Activated effector memory CD4-positive, alpha-beta T cell treated with Interleukin-2 at 50 U/mL for 16 hours (primary cell): ENCODE measurements around the gene RTTN.
A peak's percentile ranks its signal among the peaks of the same experiment; 100 is the strongest.
"Not testable (repeated sequence)": the region's sequence is repeated elsewhere in the genome, so short reads cannot be mapped to it uniquely, and the experiment has no call there.

Source experiments
- DNase-seq: peaks from one replicate; pipeline ENCODE4 v3.0.0-alpha.2; 2020

Gene RTTN, protein sequence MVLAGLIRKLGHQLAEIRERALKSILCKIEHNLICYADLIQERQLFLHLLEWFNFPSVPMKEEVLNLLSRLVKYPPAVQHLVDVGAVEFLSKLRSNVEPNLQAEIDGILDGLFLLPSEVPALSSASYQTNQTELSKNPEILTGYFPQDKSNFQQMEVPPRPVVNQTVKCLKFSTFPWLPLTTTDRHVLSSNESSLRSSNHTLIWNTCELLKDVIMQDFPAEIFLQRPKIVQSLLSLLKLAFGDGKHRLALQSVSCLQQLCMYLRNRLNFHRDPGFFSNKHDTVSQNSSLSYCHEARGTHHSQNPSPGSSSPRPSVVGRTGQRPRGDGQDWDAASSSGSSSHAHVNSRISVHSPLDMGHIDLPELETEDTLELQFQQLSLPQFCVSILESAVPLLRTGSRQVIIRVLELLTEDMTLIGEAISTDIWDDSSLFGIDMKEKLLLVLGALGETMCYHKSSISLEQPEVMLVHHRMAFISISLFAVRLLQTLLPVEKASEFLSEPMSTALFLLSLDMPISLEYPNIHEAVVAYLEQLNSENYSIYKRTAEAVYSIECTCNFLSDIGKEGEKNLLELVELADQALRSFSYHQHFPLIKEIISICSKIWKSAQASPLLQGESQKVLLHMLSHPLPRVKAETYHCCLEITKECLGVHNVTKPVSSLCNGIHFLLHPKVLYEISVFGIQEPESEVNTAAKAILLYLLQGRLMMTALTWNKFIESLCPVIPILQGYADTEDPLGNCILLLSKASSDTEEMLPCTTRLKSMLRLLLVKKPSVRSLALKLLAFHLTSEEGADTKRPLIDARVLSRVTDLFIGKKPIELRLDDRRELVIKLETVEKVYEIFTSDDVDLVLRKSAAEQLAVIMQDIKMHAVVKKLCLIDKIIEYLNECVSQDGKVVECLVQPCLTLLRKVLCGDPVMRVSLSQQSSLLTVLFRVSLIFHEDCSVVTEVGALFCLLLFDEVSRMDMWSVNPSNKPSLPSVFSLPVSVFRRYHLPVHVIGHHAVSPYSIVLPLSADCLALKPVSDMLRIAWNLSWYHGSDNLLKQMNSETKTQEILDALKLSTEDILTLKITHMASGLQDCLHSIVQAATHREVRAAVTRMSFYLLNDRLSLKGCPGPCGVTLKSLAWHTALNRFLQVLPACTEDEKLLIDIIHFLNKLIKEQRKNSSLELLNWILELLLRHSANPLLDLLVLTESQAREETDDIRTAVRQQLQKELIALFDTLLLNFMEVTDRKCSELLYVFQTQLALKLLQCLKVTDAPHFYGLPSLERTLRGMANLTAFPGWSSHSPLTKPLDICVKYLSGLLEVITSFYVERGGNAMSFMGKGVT (N-terminal part only)

DNA sequence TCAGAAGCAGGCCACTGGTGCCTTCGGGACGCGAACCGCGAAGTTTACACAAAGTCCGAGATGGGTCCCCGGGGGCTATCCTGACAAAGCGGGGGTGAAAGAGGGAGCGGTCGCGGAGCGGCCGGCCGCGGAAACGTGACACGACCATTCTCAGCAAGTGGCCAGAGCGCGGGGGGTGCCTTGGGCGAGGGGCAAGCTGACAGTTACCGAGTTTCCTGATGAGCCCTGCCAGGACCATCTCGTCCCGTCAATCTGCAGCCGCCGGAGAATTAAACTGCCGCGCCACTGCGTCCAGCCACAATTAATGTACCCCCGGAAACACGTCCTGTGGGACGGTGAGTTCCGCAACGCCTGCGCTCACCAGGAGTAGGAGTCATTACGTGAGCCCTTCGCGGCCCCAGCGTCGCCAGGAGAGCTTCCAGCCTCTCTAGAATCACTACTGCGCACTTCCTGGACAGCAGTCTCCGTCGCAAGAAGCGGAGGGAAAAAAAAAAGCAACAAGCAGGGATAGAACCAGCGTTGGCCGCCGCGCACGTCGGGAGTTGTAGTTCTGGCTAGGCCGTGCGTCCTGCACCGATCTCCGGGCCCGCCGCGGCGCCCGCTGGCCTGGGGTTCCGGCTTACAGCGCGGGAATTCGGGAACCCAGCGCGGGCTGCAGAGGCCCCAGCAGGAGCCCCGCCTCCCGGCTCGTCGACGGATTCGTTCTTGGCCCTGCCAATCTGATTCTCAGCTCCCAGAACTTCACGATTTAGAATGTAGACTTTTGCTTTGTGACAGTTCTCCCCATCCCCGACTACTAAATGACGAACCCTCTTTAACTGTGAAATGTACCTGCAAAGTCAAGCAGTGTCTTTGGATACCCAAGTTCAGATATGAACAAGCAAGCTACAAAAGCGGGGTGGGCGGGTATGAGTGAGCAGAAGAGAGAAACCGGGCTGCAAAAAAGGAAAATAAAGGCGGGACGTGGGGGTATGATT is at the start of gene RTTN:
Gene RTTN, minus strand, starts transcription at position 267 of the 977 bp plus-strand sequence. Its CDS starts 29 bp downstream, at position 238.
- DNase-seq, result peak; percentile 89

DNA sequence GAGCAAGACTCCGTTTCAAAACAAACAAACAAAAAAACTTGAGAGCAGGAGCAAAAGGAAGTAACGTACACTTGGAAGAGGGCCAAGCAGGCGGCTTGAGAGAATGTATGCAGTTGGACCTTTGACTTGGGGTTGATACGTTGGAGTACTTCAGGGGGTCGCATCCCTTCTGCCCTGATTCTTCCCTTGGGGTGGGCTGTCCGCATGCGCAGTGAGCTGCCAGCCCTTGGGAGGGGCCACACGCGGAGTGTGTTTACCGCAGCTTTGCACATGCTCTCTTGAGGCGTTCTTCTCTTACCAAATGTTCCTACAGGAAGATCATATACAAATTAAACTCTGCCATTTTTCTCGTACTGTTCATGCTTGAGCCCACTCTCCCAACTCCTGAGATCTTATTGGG is 45.3 kb upstream of the RTTN start:
- no peak for DNase-seq

DNA sequence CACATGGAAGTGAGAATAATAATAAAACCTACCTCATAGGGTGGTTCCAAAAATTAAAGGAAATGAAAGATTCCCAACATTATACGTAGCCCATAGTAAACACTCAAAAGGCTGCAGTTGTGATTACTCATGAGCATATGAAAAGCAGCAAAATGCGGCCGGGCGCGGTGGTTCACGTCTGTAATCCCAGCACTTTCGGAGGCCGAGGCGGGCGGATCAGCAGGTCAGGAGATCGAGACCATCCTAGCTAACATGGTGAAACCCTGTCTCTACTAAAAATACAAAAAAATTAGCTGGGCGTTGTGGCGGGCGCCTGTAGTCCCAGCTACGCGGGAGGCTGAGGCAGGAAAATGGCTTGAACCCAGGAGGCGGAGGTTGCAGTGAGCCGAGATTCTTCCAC is 44.4 kb upstream of the RTTN start:
- not testable (repeated sequence) for DNase-seq

DNA sequence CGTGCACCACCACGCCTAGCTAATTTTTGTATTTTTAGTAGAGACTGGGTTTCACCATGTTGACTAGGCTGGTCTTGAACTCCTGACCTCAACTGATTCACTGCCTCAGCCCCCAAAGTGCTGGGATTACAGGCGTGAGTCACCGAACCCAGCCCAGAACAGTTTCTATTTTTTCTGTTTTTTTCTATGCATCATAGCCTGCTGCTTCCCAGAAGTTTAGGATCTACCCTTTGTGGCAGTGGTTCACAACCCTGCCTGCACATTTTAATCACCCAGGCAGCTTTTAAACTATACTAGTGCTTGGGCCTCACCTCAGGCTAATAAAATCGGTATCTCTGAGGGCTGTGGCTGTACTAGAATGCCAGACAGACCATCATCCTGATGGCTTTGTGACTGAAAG is 43.6 kb upstream of the RTTN start:
- no peak for DNase-seq

DNA sequence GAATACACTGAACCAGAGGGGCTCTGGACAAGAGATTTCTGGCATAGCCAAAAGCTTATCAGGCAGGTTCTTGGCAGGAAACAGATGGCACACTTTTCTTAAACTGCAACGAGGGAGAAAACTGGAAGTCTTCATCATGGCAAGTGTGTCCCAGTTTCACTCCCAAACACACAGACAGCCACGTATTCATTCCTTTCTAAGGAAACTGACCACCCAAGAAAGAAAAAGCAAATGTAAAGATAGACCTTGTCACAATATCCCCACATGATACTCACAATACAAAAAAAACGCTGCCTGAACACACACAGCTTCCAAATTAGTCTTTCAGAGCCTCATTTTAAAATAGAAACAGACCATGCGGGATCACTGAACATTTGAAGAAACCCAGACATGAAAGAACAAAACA is 40.6 kb upstream of the RTTN start:
- no peak for DNase-seq

DNA sequence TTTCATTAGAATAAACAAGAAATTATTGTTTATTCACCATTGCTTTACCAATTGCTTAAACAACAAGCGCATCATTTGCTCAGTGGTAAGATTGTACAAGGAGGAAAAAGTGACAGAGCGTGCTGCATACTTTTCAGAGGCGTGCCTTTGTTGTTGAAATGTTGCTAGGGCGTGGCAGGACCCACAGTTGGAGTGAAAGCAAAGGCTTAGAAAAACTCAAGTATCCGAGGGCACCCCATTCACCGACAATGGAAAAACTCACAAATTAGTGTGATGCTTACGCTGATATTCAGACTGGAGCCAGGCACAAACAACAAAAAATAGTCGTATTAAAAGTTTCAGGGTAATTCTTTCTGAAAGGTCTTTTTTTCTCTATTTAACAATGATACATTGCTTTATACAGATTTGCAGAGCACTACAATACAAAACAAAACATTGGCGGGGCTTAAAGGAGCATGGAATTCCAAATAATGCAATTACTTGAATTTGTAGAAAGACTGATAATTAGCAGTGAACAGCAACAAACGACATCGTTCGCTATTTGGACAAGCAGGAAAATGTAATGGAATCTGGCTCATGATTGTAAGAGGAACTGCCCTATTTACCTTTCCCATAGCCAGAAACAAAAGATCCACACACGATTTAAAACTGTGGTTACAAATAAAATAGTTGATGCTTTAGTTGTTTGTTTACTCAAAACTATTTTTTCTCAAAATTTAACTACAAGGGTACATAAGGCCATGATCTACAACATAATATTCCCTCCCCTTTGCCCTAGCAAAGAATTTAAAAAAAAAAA is 37.8 kb upstream of the RTTN start:
- no peak for DNase-seq

DNA sequence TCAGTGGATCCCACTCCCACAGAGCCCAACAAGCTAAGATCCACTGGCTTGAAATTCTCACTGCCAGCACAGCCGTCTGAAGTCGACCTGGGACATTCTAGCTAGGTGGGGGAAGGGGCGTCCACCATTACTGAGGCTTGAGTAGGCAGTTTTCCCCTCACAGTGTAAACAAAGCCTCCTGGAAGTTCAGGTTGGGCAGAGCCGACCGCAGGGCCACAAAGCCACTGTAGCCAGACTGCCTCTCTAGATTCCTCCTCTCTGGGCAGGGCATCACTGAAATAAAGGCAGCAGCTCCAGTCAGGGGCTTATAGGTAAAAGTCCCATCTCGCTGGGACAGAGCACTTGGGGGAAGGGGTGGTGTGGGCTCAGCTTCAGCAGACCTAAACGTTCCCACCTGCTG is 31.4 kb upstream of the RTTN start:
- DNase-seq, result not testable (repeated sequence)

DNA sequence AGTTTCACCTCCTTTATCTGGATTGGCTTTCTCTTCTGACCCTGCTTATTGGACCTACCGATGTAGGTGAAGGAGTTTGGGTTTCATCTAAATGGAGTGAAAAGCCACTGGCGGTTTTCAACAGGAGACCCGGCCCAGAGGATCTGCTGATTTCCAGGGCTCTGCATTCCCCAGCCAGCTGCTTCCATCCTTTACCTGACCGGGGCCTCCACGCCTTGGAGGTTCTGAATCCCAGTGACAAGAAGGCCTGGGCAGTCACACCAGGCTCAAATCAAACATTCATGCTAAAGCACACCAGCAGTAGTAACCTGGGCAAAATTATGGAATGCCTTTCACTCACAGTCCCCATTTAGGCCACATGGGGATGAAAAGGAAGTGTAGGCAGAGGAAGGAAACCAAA is 30.0 kb upstream of the RTTN start:
- no peak for DNase-seq

DNA sequence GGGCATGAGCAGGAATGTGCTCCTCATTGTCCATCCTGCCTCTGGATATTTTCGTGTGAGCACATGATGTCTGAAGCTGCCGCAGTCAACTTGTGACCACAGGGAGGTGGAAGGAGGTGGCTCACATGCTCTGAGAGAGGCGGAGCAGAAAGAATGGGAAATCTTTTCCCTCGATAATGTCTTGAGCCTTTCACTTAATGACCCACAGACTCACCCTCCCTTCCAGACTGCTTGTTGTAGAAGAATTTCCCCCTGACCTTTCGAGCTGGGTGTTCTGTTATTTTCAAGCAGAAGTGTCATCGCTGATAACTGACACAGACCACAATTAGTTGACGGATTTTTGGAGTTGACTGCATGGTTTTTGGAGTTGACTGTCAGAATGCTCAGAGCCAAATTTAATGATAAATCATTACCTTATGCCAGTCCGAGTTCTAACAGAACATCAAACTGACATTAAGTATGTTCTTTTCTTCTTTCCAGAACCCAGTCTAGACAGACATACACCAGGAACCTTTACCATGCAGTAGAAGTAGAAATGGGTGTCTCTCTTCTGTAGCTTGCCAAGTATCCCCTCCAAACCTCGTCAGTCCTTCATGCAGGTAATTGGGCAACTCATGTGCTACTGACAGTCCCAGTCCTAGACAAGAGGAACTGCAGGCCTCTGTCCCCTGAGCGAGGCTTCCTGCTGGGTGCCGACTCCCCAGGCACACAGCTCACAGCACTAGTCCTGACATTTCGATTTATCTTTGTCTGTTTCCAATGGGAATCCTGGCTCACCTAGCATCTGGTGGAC is 29.4 kb upstream of the RTTN start:
- no peak for DNase-seq

DNA sequence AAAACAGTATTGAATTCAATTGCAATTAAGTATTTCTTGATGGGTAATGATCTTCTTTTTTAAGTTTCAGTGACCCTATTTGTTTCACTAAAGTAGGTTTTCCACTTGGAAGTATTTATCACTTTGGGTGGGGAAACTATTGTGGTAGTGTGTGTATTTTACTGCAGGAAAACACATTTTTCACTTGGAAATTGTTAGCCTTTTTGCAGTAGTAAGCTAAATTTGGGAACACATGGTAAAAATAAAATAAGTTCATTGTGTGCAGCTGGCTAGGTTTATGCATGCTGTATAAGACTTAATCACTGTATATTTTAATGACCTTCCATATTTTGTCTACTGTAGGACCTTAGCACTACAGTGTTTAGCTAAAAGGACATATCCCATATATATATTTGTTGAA is 28.5 kb upstream of the RTTN start:
- no peak for DNase-seq

DNA sequence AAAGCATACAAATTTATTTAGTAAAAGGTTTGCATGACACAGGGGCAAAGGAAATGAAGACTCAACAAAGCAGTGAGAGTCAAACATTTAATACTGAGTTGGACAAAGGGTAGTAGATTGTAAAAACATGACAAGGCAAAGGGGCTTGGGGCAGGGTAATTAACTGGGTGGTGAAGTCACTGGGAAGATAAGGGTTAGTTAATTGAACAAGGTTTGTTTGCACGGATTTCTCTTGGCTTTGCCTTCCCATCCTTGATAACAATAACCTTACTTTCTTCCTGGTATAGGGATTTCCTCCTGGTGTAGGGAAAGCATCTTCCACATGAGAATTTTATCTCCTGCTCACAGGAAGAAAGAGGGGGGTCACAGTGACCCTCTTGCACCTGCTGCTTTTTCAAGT is 26.8 kb upstream of the RTTN start:
- no peak for DNase-seq

DNA sequence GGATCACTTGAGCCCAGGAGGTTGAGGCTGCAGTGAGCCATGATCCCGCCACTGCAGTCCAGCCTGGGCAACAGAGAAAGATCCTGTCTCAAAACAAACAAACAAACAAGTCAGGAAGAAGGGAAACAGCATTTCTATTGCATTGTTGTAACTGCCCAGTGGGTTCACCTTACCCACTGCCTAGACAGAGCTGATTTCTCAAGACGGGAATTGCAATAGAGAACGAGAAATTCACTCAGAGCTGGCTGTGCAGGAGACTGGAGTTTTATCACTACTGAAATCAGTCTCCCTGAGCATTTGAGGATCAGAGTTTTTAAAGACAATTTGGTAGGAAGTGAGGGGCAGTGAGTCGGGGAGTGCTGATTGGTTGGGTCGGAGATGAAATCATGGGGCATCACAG is 24.2 kb upstream of the RTTN start:
- DNase-seq, result no peak

DNA sequence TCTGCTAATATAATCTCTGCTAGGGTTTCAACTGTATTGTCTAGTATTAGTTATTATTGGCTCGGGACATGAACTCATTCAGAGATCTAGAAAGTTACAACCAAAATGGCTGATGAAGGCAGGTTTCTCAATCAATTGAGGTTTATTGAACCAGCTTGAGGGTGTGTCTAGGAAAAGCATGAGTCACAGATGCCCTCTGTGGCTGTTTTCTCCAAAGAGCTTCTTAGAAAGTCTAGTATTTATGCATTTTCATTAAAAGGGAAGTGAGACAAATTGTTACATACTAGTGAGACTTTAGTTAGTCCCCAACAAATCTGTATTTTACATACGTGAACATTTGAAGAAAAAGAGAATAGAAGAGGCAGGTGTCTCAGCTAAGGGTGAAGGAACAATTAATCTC is 23.0 kb upstream of the RTTN start:
- no peak for DNase-seq

DNA sequence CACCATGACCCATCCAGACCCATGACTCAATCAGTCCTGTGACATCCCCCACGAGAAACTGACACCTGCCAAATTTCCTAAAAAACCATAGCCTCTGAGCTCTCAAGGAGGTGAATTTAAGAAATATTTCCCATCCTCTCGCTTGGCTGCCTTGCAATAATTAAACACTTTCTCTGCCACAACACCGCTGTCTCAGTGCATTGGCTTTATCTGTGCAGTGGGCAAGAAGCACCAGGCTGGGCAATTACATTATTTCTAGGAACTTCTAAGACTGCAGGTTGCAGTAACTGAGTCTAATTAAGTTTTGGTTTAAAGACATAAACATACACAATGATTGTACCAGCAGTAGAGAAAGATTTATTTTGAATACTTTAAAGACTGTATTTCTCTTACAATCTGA is 22.0 kb upstream of the RTTN start:
- no peak for DNase-seq

DNA sequence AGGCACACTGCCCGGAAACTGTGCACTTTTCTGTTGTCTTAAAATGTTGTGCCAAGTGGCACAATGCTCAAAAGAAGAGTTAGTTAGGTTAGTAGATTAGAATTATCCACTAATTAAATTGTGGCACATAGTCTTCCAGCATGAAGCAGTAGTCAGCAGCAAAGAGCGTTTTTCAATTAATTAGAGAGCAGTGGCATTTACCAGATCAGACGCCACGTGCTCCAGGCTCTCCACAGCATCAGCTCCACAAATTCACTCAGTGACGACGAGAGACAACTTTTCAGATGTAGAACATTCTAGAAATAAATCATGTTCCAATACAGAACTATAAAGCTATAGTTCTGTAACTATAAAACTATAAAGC is 16.4 kb upstream of the RTTN start:
- DNase-seq, result no peak

DNA sequence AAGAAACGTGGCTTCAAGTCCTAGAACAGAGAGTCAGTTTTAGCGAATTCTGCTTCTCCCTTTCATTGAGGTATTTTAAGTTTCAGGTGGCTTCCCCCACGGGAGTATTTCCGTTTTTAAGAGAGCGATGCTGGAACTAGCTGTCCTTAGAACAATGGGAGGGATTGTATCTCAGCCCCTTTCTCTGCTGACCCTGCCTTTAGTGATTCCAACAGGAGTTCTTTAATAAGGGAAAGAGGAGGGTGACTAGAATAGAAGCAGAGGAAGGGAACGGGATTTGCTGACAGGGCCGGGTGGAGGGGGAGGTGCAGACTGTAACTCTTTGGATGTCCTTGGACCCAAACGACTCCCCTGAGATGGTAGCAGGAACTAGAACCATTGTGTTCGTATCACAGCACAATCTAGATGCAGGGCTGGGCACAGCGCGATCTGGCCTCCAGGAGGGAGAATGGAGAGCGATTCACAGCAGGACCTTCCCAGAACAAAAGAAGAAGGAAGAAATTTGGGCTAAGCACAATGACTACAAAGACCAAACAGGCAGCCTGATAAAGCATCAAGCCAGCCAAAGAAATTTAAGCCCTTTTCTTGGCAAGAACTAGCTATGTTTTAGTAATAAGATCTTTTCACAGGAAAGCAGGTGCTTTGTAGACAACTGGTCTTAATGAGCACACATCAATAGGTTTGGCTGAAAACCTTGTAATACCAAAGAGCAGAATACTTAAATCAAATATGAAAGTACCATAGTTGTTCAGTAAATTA is 15.8 kb upstream of the RTTN start:
- DNase-seq, result no peak

DNA sequence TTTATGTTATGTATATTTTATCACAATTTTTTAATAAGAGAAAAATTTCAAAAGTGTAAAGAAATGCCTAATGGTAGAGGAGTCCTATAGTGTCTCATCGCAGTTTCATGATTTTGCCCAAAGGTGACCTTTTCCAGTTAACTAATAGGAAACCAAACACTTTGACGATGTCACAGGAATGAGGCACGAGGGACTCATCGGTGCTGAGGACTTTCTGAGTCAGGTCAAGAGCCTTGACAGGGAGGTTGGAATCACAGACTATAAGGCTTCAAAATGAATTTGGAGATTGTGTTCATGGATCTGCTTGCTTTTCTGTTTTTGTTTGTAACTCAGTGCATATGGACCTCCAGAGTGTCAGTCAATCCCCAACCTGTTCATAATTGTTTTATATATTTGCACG is 15.1 kb upstream of the RTTN start:
- DNase-seq, result no peak

DNA sequence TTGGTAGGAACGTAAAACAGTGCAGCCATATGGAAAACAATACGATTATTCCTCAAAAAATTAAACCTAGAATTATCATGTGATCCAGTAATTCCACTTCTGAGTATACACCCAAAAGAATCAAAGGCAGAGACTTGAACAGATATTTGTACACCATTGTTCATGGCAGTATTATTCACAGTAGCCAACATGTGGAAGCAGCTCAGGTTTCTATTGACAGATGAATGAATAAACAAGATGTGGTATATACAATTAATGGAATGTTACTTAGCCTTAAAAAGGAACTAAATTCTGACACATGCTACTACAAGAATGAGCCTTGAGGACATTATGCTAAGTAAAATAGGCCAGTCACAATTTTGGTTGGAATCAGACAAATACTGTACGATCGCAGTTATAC is 14.2 kb upstream of the RTTN start:
- no peak for DNase-seq

DNA sequence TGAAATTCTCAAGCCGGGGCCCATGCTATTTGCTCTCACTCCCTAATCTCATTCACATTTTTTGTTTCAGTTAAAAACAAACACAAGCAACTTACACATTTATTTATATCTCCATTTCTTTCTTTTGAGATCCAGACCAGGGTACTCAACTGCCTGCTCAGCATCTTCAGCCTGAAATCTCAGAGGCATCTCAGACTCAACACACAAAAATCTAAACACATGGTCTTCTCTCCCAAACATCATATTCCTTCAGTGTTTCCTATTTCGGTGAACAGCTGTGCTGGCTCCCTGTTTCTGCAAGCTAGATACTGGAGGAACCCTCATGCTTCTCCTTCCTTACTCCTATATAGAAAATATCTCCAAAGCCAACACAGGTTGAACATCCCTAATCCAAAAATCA is 11.3 kb upstream of the RTTN start:
- DNase-seq, result no peak

DNA sequence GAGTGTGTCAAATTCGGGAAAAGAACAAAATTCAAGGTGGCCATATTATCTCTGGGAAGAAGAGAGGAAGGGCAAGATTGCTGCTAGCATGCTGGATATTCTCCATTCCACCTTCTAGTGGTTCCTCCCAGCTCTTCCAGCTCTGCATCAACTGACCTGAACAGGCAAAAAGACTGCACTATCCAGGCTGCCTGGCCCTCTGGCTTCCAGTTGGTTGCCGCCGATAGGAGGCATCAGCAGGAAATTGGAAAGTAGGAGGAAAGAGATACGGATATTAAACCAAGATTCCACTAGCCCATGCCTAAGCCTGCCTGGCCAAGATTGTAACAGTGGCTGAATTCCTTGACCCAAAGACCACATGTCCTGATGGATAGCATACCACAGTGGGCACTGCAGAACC is 1.7 kb upstream of the RTTN start:
- DNase-seq, result no peak
